Thyroid gland (tissue), 4 donors: Measurements from ENCODE around the gene GPATCH2. TPM values are rescaled to one million over a fixed set of nuclear protein-coding genes. Genes with fewer than 3 reads are reported as not detected.

Experiments
- DNase-seq, 2 donors: peaks; one replicate each; pipeline ENCODE4 v3.0.0-alpha.2; 2019
- H3K27ac ChIP-seq, 3 donors: fragments of 200-600 bp; sonication (generic); 1 replicate in 2 of 3; 2 replicates in 1 of 3; pipeline ENCODE4 v1.5.1; 2016 to 2019; ENCODE audit warnings: mild to moderate bottlenecking in 1 of 3, moderate library complexity in 1 of 3
- H3K27me3 ChIP-seq: fragments of 200-600 bp; sonication (generic); one replicate; pipeline ENCODE4 v1.5.1; 2019
- H3K36me3 ChIP-seq, 2 donors: fragments of 200-600 bp; sonication (generic); one replicate each; pipeline ENCODE4 v1.5.1; 2016 to 2019
- H3K4me1 ChIP-seq, 2 donors: fragments of 200-600 bp; sonication (generic); one replicate each; pipeline ENCODE4 v1.5.1; 2017 to 2019
- H3K4me3 ChIP-seq, 3 donors: fragments of 200-600 bp; sonication (generic); replicated peaks in 1 of 3; 1 replicate in 2 of 3; 2 replicates in 1 of 3; pipeline ENCODE4 v1.5.1; 2016; ENCODE audit warnings: mild to moderate bottlenecking in 1 of 3
- H3K9me3 ChIP-seq: fragments of 200-600 bp; sonication (generic); one replicate; pipeline ENCODE4 v1.5.1; 2017
- CTCF ChIP-seq, 6 experiments: fragments of 200-600 bp in 3 of 6; fragments of 450-650 bp in 3 of 6; sonication (generic) in 3 of 6; IDR thresholded peaks; one replicate each; pipeline ENCODE4 v1.5.1; 2016 to 2019; ENCODE audit warnings: antibody characterized with exemption in 6 of 6, mild to moderate bottlenecking in 2 of 6, inconsistent platforms in 1 of 6, moderate library complexity in 1 of 6
- POLR2A ChIP-seq, 2 donors: fragments of 450-650 bp; IDR thresholded peaks; one replicate each; pipeline ENCODE4 v1.6.1; 2017; ENCODE audit warnings: antibody characterized with exemption in 2 of 2, mild to moderate bottlenecking in 2 of 2, moderate library complexity in 1 of 2
- WGBS, 2 donors: methylation state at CpG; one replicate each; pipeline ENCODE4 v1.1.5; 2017; 5-methylcytosine and 5-hydroxymethylcytosine counted together
- intact Hi-C: fragments of 100-400 bp; cut with DNase I; formaldehyde crosslinking; loops from one replicate; pipeline ENCODE4 v1.15.1; 2023
- total RNA-seq, 4 donors: library from RNA; depleted of rRNA; stranded (reverse); fragments of >200 nt; gene quantifications; one replicate each; pipeline ENCODE4 v1.2.3, GENCODE V29; 2016

GPATCH2 gene
- total RNA-seq, 4 donors from 2014 or later: 21.4 to 47.9 (median 34.0) TPM

GRCh38 chr1:217498209-217498608 lies 132.7 kb downstream of the GPATCH2 start:
- Histone ChIP-seq H3K27me3 (no peaks in the 10 kb centered on the region), H3K36me3 (no peaks in the 10 kb centered on the region), H3K4me3 (no peak overlapping the region), H3K27ac (no peak overlapping the region), H3K9me3 (no peaks in the 10 kb centered on the region), H3K4me1 (no peaks in the 10 kb centered on the region)
- no peak for TF ChIP-seq POLR2A (IDR thresholded peaks at IDR 0.05)
- TF ChIP-seq CTCF (IDR thresholded peaks at IDR 0.05): no peak
- 87 to 88% methylated on average over 5 of the region's 5 CpGs for WGBS, 2 donors
- intact Hi-C loops: no loop called here
- DNase-seq: no peak

GRCh38 chr1:217495249-217495648 lies 135.6 kb downstream of the GPATCH2 start:
- no peak overlapping the region for H3K4me3 ChIP-seq
- no peaks in the 10 kb centered on the region for H3K9me3 ChIP-seq
- TF ChIP-seq POLR2A (IDR thresholded peaks at IDR 0.05): no peak
- no peak for TF ChIP-seq CTCF (IDR thresholded peaks at IDR 0.05)
- no peaks in the 10 kb centered on the region for H3K4me1 ChIP-seq
- no peaks in the 10 kb centered on the region for H3K36me3 ChIP-seq
- no peak for DNase-seq
- intact Hi-C loops: no loop called here
- H3K27ac ChIP-seq: no peak overlapping the region
- no peaks in the 10 kb centered on the region for H3K27me3 ChIP-seq

DNA sequence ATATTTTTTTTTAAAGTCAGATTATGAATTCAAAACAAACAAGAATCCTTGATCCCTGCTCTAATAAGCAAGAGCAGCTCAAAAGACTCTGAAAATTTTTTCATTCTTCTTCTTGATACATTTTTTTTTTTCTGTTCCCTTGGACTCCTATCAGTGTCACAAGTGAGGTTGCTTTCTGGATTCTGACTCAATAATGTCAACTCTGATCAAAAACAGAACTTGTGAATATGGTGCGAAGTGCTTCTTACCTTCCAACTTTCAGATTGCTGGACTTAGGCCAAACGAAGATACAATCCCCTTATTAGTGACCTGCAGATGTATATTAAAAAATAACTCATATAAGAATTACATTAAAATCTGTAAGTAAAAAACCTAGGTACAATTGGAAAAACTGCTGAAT lies 136.1 kb downstream of the GPATCH2 start:
- Histone ChIP-seq H3K27ac (no peak overlapping the region), H3K4me3 (no peak overlapping the region), H3K27me3 (no peaks in the 10 kb centered on the region), H3K9me3 (no peaks in the 10 kb centered on the region), H3K36me3 (no peaks in the 10 kb centered on the region), H3K4me1 (no peaks in the 10 kb centered on the region)
- intact Hi-C loops: no loop called here
- no peak for DNase-seq
- WGBS, 2 donors: 93 to 95% methylated on average over 2 of the region's 2 CpGs
- TF ChIP-seq CTCF (IDR thresholded peaks at IDR 0.05): no peak
- no peak for TF ChIP-seq POLR2A (IDR thresholded peaks at IDR 0.05)

- intact Hi-C loops: no loop called here
- TF ChIP-seq POLR2A (IDR thresholded peaks at IDR 0.05) (no peak), CTCF (IDR thresholded peaks at IDR 0.05) (no peak)
- 93 to 96% methylated on average over 1 of the region's 1 CpG for WGBS, 2 donors
- no peaks in the 10 kb centered on the region for H3K4me1 ChIP-seq
- H3K27ac ChIP-seq: no peak overlapping the region
- no peaks in the 10 kb centered on the region for H3K36me3 ChIP-seq
- DNase-seq: no peak
- H3K27me3 ChIP-seq: no peaks in the 10 kb centered on the region
- H3K9me3 ChIP-seq: no peaks in the 10 kb centered on the region
- no peak overlapping the region for H3K4me3 ChIP-seq
These were observed 137.6 kb downstream of the GPATCH2 start for GRCh38 chr1:217493290-217493689.

GRCh38 chr1:217484871-217485270 lies 146.0 kb downstream of the GPATCH2 start:
- intact Hi-C loops: no loop called here
- Histone ChIP-seq H3K9me3 (no peaks in the 10 kb centered on the region), H3K4me3 (no peak overlapping the region), H3K4me1 (no peaks in the 10 kb centered on the region), H3K27me3 (no peaks in the 10 kb centered on the region), H3K27ac (no peak overlapping the region), H3K36me3 (no peaks in the 10 kb centered on the region)
- DNase-seq: no peak
- TF ChIP-seq CTCF (IDR thresholded peaks at IDR 0.05) (no peak), POLR2A (IDR thresholded peaks at IDR 0.05) (no peak)
